IMR-90 (cell line): ENCODE results near the gene DHX34. TPM values are rescaled to one million over a fixed set of nuclear protein-coding genes. Genes with fewer than 3 reads are reported as not detected.

Source experiments
- ATAC-seq: fragments of 200-7000 bp; cut with Tn5 transposase; 2 replicates; pipeline ENCODE4 v1.9.1; 2020; ENCODE audit warnings: low read depth, mild to moderate bottlenecking, moderate library complexity
- BruUV-seq: library from RNA; stranded (reverse); fragments of 400-500 nt; replicated peaks from 2 replicates; lab custom pipeline; 2021; lab: Mats Ljungman, UMichigan
- CTCF ChIA-PET: fragments of 300-600 bp; formaldehyde crosslinking; extraction: SDS; loops from one replicate; lab custom pipeline; 2021; ENCODE audit warnings: antibody characterized with exemption; lab: Yijun Ruan, JAX
- POLR2A ChIA-PET: fragments of 300-600 bp; sonication (Branson Sonifier 250); formaldehyde crosslinking; loops from one replicate; lab custom pipeline; 2022; ENCODE audit warnings: antibody characterized with exemption; ENCODE audit not compliant: unreplicated experiment; lab: Charles Lee
- DNase-seq: peaks from one replicate; pipeline ENCODE4 v3.0.0; 2013
- H2AFZ ChIP-seq: replicated peaks from 2 replicates; pipeline ENCODE3; 2013; ENCODE audit warnings: low read length, mild to moderate bottlenecking; ENCODE audit not compliant: poor library complexity
- H2AK5ac ChIP-seq: 2 replicates; pipeline ENCODE4 v1.6.1; 2013; ENCODE audit warnings: low read depth, low read length, inconsistent platforms
- H2AK9ac ChIP-seq: replicated peaks from 2 replicates; pipeline ENCODE3; 2013; ENCODE audit warnings: mild to moderate bottlenecking, low read depth, low read length, moderate library complexity; ENCODE audit not compliant: poor library complexity
- H2BK120ac ChIP-seq: 2 replicates; pipeline ENCODE4 v1.6.1; 2013; ENCODE audit warnings: low read depth, low read length, inconsistent platforms
- H2BK15ac ChIP-seq: 3 replicates; pipeline ENCODE4 v1.6.1; 2013; ENCODE audit warnings: low read depth, low read length, inconsistent platforms
- H2BK20ac ChIP-seq: 2 replicates; pipeline ENCODE4 v1.6.1; 2013; ENCODE audit warnings: low read depth, mild to moderate bottlenecking, inconsistent platforms, low read length, moderate library complexity
- H2BK5ac ChIP-seq: 2 replicates; pipeline ENCODE4 v1.6.1; 2013; ENCODE audit warnings: mild to moderate bottlenecking, low read depth, low read length, inconsistent platforms; ENCODE audit not compliant: poor library complexity, severe bottlenecking
- H3K14ac ChIP-seq: replicated peaks from 2 replicates; pipeline ENCODE4 v1.6.1; 2013; ENCODE audit warnings: low read depth, low read length, inconsistent platforms
- H3K18ac ChIP-seq: 2 replicates; pipeline ENCODE4 v1.6.1; 2013; ENCODE audit warnings: low read depth, low read length, control low read depth
- H3K23ac ChIP-seq: 2 replicates; pipeline ENCODE4 v1.6.1; 2013; ENCODE audit warnings: low read depth, low read length, inconsistent platforms
- H3K27ac ChIP-seq: 2 replicates; pipeline ENCODE4 v1.5.1; 2013; ENCODE audit warnings: mild to moderate bottlenecking, control low read depth, low read length; ENCODE audit not compliant: insufficient read depth
- H3K27me3 ChIP-seq: 2 replicates; pipeline ENCODE4 v1.6.1; 2013; ENCODE audit warnings: low read length; ENCODE audit not compliant: control insufficient read depth, insufficient read depth
- H3K36me3 ChIP-seq: 2 replicates; pipeline ENCODE4 v1.6.1; 2013; ENCODE audit warnings: low read length, mixed read lengths; ENCODE audit not compliant: control insufficient read depth, insufficient read depth
- H3K4ac ChIP-seq: 2 replicates; pipeline ENCODE4 v1.6.1; 2013; ENCODE audit warnings: low read depth, low read length, inconsistent platforms
- H3K4me1 ChIP-seq: 2 replicates; pipeline ENCODE4 v1.6.1; 2013; ENCODE audit warnings: low read length, mixed read lengths; ENCODE audit not compliant: control insufficient read depth, insufficient read depth
- H3K4me2 ChIP-seq: 2 replicates; pipeline ENCODE4 v1.6.1; 2013; ENCODE audit warnings: low read depth, mild to moderate bottlenecking, control low read depth, low read length, moderate library complexity
- H3K4me3 ChIP-seq: 2 replicates; pipeline ENCODE4 v1.5.1; 2013; ENCODE audit warnings: low read depth, mild to moderate bottlenecking, control low read depth, low read length, moderate library complexity; ENCODE audit not compliant: insufficient read depth
- H3K56ac ChIP-seq: 2 replicates; pipeline ENCODE4 v1.6.1; 2013; ENCODE audit warnings: low read length, inconsistent platforms; ENCODE audit not compliant: insufficient read depth; ENCODE audit errors: extremely low read depth
- H3K79me1 ChIP-seq, 2 experiments: 2 replicates each; pipeline ENCODE4 v1.6.1; 2013; ENCODE audit warnings: low read length in 2 of 2, inconsistent platforms in 1 of 2, low read depth in 1 of 2
- H3K9ac ChIP-seq: 2 replicates; pipeline ENCODE4 v1.6.1; 2013; ENCODE audit warnings: low read depth, low read length, control low read depth
- H3K9me1 ChIP-seq: 2 replicates; pipeline ENCODE4 v1.6.1; 2013; ENCODE audit warnings: low read length, inconsistent platforms; ENCODE audit not compliant: insufficient read depth
- H3K9me3 ChIP-seq: 2 replicates; pipeline ENCODE4 v1.6.1; 2013; ENCODE audit warnings: low read length; ENCODE audit not compliant: control insufficient read depth, insufficient read depth
- H4K20me1 ChIP-seq: 2 replicates; pipeline ENCODE4 v1.6.1; 2013; ENCODE audit warnings: low read length, inconsistent platforms; ENCODE audit not compliant: insufficient read depth
- H4K5ac ChIP-seq: 2 replicates; pipeline ENCODE4 v1.6.1; 2013; ENCODE audit warnings: mild to moderate bottlenecking, low read depth, low read length, control low read depth
- H4K8ac ChIP-seq, 2 experiments: 2 replicates each; pipeline ENCODE4 v1.6.1; 2013; ENCODE audit warnings: low read depth in 2 of 2, low read length in 2 of 2, control low read depth in 1 of 2, inconsistent platforms in 1 of 2
- H4K91ac ChIP-seq: 2 replicates; pipeline ENCODE4 v1.6.1; 2013; ENCODE audit warnings: low read depth, low read length, inconsistent platforms; ENCODE audit not compliant: insufficient read depth
- BHLHE40 ChIP-seq: fragments of 150-350 bp; IDR thresholded peaks from 2 replicates; pipeline ENCODE4 v1.6.1; 2016; ENCODE audit warnings: mild to moderate bottlenecking, low read depth, low read length
- CEBPB ChIP-seq: IDR thresholded peaks from 2 replicates; pipeline ENCODE4 v1.6.1; 2012; ENCODE audit warnings: low read depth, low read length, improper control_type of control experiment
- CHD1 ChIP-seq: IDR thresholded peaks from 2 replicates; pipeline ENCODE4 v1.6.1; 2012; ENCODE audit warnings: low read depth, low read length, improper control_type of control experiment
- CTCF ChIP-seq: conservative IDR thresholded peaks from 2 replicates; pipeline ENCODE4 v1.5.1; 2012; ENCODE audit warnings: mild to moderate bottlenecking, low read depth, low read length, improper control_type of control experiment
- ELK1 ChIP-seq: fragments of 150-350 bp; IDR thresholded peaks from 2 replicates; pipeline ENCODE4 v1.6.1; 2016; ENCODE audit warnings: low read depth, mild to moderate bottlenecking, low read length, moderate library complexity, borderline replicate concordance
- FOS ChIP-seq: fragments of 150-350 bp; IDR thresholded peaks from 2 replicates; pipeline ENCODE4 v1.6.1; 2016; ENCODE audit warnings: low read depth, low read length
- MAFK ChIP-seq: IDR thresholded peaks from 2 replicates; pipeline ENCODE4 v1.6.1; 2012; ENCODE audit warnings: low read depth, low read length, improper control_type of control experiment
- MAZ ChIP-seq: IDR thresholded peaks from 2 replicates; pipeline ENCODE4 v1.6.1; 2012; ENCODE audit warnings: low read depth, mild to moderate bottlenecking, low read length, improper control_type of control experiment, moderate library complexity, borderline replicate concordance
- MXI1 ChIP-seq: IDR thresholded peaks from 2 replicates; pipeline ENCODE4 v1.6.1; 2012; ENCODE audit warnings: low read depth, mild to moderate bottlenecking, low read length, moderate library complexity, borderline replicate concordance
- NFE2L2 ChIP-seq: fragments of 150-350 bp; IDR thresholded peaks from 2 replicates; pipeline ENCODE4 v1.6.1; 2016; ENCODE audit warnings: low read depth, mild to moderate bottlenecking, low read length
- RAD21 ChIP-seq: IDR thresholded peaks from 2 replicates; pipeline ENCODE4 v1.6.1; 2012; ENCODE audit warnings: low read length, improper control_type of control experiment
- RCOR1 ChIP-seq: IDR thresholded peaks from 2 replicates; pipeline ENCODE4 v1.6.1; 2012; ENCODE audit warnings: mild to moderate bottlenecking, low read length, improper control_type of control experiment; ENCODE audit not compliant: insufficient replicate concordance
- RFX5 ChIP-seq: IDR thresholded peaks from 2 replicates; pipeline ENCODE4 v1.8.0; 2012; ENCODE audit warnings: low read depth, mild to moderate bottlenecking, low read length, moderate library complexity
- SMC3 ChIP-seq: fragments of 150-350 bp; IDR thresholded peaks from 2 replicates; pipeline ENCODE4 v1.6.1; 2016; ENCODE audit warnings: low read depth, mild to moderate bottlenecking, antibody characterized with exemption, low read length, moderate library complexity
- USF2 ChIP-seq: fragments of 150-350 bp; IDR thresholded peaks from 2 replicates; pipeline ENCODE4 v1.6.1; 2017; ENCODE audit warnings: mild to moderate bottlenecking, antibody characterized with exemption, low read length, low read depth
- WGBS, 2 experiments: methylation state at CpG; one replicate each; pipeline versions ENCODE4 v1.1.5 to v1.1.7; 2013; ENCODE audit warnings: missing lambda C conversion rate in 2 of 2; ENCODE audit not compliant: insufficient read length in 1 of 2; ENCODE audit errors: extremely low coverage in 2 of 2; 5-methylcytosine and 5-hydroxymethylcytosine counted together
- dilution Hi-C: fragments of 300-500 bp; cut with HindIII; formaldehyde crosslinking; loops from one replicate; pipeline ENCODE4 v1.14.3; 2018; ENCODE audit warnings: low sequenced_read_pairs; ENCODE audit not compliant: unreplicated experiment
- in situ Hi-C: fragments of 300-500 bp; cut with MboI; formaldehyde crosslinking; loops from 3 replicates; pipeline ENCODE4 v1.14.3; 2019; ENCODE audit warnings: low sequenced_read_pairs, inconsistent platforms, mixed read lengths
- intact Hi-C: fragments of 100-400 bp; cut with micrococcal nuclease; formaldehyde crosslinking; loops from 2 replicates; pipeline ENCODE4 v1.10.0; 2022
- polyA plus RNA-seq, 3 experiments: library from polyadenylated mRNA; depleted of rRNA; stranded (reverse); fragments of >200 nt; gene quantifications; 2 replicates each; pipeline ENCODE4 v1.2.3, GENCODE V29; 2012; ENCODE audit warnings: low replicate concordance in 1 of 3
- total RNA-seq: library from RNA; depleted of rRNA; stranded (reverse); fragments of >200 nt; gene quantifications from 2 replicates; pipeline ENCODE4 v1.2.3, GENCODE V29; 2012

The DHX34 gene
- total and polyA plus RNA-seq, 2 of the 4 experiments (the other 2 are of a cell fraction) = 4.5 to 13.7 TPM

- Histone ChIP-seq H3K36me3 (peaks cover 29% of the 10 kb centered on the region), H2BK120ac (no peak overlapping the region), H3K9me3 (no peaks in the 10 kb centered on the region), H2BK5ac (no peak overlapping the region), H4K5ac (no peak overlapping the region), H3K9ac (no peak overlapping the region), H3K4me2 (no peak overlapping the region), H3K27ac (no peak overlapping the region), H2AK5ac (no peak overlapping the region), H3K14ac (no peak overlapping the region), H3K4ac (no peak overlapping the region), H2AFZ (no peak overlapping the region), H3K23ac (no peak overlapping the region), H3K18ac (no peak overlapping the region), H2AK9ac (no peak overlapping the region), H3K79me1 (no peaks in the 10 kb centered on the region), H3K4me3 (no peak overlapping the region), H2BK20ac (no peak overlapping the region), H3K9me1 (peaks cover 11% of the 10 kb centered on the region; the same call in 1 of the 2 replicates), H3K27me3 (no peaks in the 10 kb centered on the region), H4K8ac (no peak overlapping the region), H3K4me1 (no peaks in the 10 kb centered on the region), H3K56ac (no peak overlapping the region), H4K91ac (no peak overlapping the region), H2BK15ac (no peak overlapping the region), H4K20me1 (peaks cover 8% of the 10 kb centered on the region; the same call in 1 of the 2 replicates)
- POLR2A ChIA-PET = no interaction called here
- CTCF ChIA-PET = no interaction called here
- DNase-seq = no peak
- ATAC-seq = no peak
- WGBS, 2 experiments = 45% methylated on average over 8 of the region's 14 CpGs; no CpG with 5 or more reads in 1 of the 2 experiments
- no TSS peak for BruUV-seq
- in situ Hi-C loops (no loop called here), dilution Hi-C loops (no loop called here), intact Hi-C loops (no loop called here)
- TF ChIP-seq SMC3 (no peak), RFX5 (no peak), MAFK (no peak), FOS (no peak), CTCF (no peak), ELK1 (no peak), MAZ (no peak), CHD1 (no peak), NFE2L2 (no peak), BHLHE40 (no peak), RAD21 (no peak), MXI1 (no peak), USF2 (no peak), CEBPB (no peak), RCOR1 (no peak)
These were observed 58.3 kb downstream of the DHX34 start for GRCh38 chr19:47407417-47407774.
